NCI-H345 treated with DMSO at 0.1 percent for 48 hours (cell line): ENCODE measurements around the gene IL17A.
A peak's percentile ranks its signal among the peaks of the same experiment; 100 is the strongest.
"Not testable (repeated sequence)": the region's sequence is repeated elsewhere in the genome, so short reads cannot be mapped to it uniquely, and the experiment has no call there.

ENCODE experiments used
- DNase-seq: peaks from one replicate; lab custom pipeline; 2025; ENCODE audit not compliant: unreplicated experiment; lab: John Stamatoyannopoulos, UW

The IL17A gene

GRCh38 chr6:52162940-52163908 lies 23.0 kb upstream of the IL17A start:
- peak; percentile 54 for DNase-seq

GRCh38 chr6:52164319-52165094 lies 21.7 kb upstream of the IL17A start:
- DNase-seq = peak; percentile 13

- no peak for DNase-seq
Measured at GRCh38 chr6:52167267-52167666, 18.9 kb upstream of the IL17A start.

DNA sequence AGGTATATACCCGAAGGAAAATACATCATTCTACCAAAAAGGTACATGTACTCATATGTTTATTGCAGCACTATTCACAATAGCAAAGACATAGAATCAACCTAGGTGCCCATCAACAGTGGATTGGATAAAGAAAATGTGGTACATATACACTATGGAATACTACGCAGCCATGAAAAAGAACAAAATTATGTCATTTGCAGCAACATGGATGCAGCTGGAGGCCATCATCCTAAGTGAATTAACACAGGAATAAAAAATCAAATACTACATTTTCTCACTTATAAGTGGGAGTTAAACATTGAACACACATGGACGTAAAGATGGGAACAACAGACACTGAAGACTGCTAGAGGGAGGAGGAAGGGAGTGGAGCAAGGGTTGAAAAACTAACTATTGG lies 17.8 kb upstream of the IL17A start:
- not testable (repeated sequence) for DNase-seq

DNA sequence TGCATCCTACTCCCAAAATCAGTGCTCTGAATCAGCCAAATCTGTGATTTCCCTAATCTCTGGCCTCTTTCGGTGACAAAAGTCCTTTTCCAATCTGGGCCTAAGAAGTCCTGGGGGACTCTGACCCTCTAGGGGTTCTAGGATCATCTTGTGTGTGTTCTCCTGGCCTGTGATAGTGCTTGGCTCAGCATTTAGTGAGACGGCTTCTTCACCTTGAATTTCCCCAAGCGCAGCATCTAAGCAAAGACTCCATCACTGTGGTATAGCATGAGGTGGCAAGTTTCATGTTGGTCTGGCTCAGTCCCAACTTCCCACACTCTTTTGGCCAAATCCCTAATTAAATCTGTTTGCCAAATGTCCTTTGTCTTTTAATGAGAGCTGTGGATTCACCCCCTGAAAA lies 12.1 kb upstream of the IL17A start:
- no peak for DNase-seq

DNA sequence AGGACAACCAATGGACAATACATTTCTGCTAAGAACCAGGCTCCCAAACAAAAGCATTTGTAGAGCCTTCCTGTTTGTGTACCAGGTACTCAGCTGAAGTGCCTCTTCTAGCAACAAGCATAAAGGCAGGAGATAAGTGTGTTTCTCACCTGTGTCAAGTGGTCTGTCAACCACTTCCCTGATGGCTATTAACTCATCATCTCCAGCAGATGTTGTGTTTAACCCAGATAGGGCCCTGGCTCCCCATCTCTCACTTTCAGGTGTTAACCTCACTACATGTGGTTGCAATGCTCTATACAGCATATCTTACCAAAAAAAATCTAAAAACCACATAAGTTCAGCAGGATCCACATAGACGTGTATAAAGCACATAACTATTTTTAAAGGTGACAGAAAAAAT lies 9.6 kb upstream of the IL17A start:
- DNase-seq = peak; percentile 99

DNA sequence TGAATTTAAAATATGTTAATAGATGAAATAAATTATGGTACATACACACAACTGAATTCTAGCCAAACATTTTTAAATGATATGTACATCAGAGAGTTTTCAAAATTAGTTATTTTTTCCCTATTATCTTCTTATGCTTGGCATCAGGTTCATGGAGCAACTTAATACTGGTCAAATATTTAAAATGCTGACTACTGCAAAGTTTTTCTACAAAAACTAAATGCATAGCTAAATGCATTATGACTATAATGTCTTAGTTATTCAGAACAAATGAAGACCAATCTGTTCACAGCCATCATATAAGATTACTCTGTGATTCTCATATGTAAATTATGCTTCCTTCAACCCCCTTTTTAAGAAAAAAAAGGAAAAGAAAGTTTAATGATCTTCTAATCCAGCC lies 8.2 kb upstream of the IL17A start:
- no peak for DNase-seq

GRCh38 chr6:52180787-52181558 lies 5.2 kb upstream of the IL17A start:
- DNase-seq = no peak

DNA sequence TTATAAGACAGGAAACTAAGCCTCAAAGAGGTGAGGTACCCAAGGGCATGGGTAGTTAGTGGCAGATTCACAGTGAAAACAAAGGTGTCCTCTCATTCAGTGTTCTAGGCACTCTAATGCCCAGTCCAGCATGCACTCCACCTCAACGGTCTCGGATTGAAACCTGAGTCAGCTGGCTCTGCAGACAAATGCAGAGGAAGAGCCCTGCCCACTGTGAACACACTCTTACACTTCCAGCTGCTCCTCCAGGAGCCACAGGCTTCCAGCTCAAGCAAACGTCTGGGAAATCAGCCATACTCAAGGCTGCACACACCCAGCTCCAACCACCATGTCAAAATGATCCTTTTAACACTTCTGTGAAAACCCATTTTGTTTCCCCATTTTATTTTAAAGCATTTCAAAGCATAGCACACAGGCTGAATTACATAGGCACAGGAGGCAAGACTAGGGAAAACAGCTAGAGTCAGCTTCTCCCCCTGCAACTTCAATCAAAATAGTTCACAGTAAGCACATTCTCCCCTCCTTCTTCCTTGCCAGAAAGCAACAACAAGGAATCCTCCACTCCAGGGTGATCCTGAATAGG lies 3.0 kb upstream of the IL17A start:
- no peak for DNase-seq

DNA sequence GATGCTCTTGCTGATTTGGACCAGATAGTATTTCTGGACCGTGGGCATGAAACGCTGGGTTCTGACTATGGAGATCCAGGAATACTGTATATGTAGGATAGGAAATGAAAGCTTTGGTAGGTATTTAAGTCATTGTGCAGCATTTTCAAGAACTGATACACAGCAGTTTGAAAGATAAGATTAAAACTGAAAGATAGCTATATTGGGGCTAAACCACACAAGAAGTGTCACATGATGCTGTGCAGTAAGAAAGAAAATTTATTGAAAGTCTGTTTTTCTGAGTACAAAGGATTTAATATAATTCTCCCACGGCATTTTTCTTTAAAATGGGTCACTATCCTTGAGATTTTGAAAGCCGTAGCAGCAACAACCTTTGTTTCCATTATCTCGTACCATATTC lies 305 bp downstream of the IL17A start:
- DNase-seq = no peak

- no peak for DNase-seq
Measured at GRCh38 chr6:52187098-52187497, 923 bp downstream of the IL17A start.

GRCh38 chr6:52189974-52190373 lies 3.8 kb downstream of the IL17A start:
- no peak for DNase-seq

DNA sequence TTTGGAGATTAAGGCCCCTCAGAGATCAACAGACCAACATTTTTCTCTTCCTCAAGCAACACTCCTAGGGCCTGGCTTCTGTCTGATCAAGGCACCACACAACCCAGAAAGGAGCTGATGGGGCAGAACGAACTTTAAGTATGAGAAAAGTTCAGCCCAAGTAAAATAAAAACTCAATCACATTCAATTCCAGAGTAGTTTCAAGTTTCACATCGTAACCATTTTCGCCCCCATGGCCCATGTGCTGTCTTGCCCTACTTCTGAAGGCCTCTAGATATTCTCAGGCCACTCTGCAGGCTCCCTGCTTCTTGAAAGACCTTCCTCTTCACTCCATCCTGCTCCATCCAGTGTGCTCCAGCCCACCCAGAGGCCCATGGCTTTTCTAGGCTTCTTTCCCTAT lies 4.2 kb downstream of the IL17A start:
- DNase-seq = no peak

GRCh38 chr6:52191824-52192223 lies 5.6 kb downstream of the IL17A start:
- DNase-seq = no peak

- no peak for DNase-seq
Measured at GRCh38 chr6:52195886-52196285, 9.7 kb downstream of the IL17A start.

GRCh38 chr6:52200088-52200487 lies 13.9 kb downstream of the IL17A start:
- not testable (repeated sequence) for DNase-seq

DNA sequence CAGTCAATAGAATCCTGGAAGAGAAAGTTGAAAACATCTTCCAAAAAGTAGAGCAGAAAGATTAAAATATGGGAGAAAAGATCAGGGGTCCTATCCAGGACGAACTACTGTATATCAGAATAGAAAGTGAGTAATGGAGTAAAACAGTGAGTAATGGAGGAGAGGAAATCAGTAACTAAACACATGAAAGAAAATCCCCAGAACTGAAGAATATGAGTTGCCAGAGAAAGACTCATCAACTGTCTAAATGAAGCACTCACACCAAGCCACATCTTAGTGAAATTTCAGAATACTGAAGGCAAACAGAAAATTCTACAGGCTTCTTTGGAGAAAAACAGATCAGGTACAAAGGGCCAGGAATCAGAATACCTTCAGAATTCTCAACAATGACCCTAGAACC lies 14.9 kb downstream of the IL17A start:
- no peak for DNase-seq

GRCh38 chr6:52201493-52201892 lies 15.3 kb downstream of the IL17A start:
- DNase-seq = no peak

- DNase-seq = no peak
Measured at GRCh38 chr6:52207066-52207465, 20.9 kb downstream of the IL17A start.

DNA sequence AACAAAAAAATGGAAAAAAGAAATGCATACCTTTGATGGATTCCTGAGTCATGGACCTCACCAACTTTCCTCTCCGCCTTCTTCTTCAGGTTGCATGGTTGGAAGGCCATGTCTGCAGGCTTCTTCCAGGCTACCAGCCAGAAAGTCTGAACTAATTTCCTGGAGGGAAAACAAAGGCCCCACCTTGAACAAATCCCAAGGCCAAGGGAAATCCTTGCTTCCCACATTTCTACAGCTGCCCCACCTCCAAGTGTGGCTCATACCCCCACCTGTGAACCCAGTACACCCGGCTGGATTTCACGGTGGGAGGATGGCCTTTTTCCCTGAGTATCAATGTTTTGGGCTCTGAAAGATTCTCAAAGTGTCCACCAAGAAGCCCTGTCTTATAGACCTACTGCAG lies 22.4 kb downstream of the IL17A start:
- DNase-seq = no peak

DNA sequence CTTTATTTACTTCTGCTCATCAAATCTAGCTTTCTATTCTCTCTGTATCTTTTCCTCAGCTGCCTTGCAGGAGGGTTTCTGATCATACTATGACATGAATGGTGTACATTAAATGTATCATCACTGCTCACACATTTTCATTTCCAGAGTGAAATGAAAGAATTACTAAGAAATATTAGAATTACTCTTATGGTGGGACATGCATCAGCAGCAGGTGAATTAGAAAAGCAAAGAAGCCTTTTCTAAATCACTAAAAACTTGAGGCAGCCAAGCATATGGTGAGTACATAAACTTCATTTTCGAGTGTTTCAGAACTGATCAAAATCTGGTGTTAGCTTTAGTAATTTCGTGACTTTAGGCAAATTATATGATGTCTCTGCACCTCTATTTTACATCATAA lies 23.6 kb downstream of the IL17A start:
- no peak for DNase-seq
